GM15510 (cell line): ENCODE results near the gene BTG1.
A peak's percentile ranks its signal among the peaks of the same experiment; 100 is the strongest.

ENCODE experiments used
- POLR2A ChIP-seq: IDR thresholded peaks from 3 replicates; pipeline ENCODE4 v1.6.1; 2011; ENCODE audit warnings: borderline replicate concordance; ENCODE audit not compliant: insufficient read length; ENCODE audit errors: extremely low read depth

The BTG1 gene

DNA sequence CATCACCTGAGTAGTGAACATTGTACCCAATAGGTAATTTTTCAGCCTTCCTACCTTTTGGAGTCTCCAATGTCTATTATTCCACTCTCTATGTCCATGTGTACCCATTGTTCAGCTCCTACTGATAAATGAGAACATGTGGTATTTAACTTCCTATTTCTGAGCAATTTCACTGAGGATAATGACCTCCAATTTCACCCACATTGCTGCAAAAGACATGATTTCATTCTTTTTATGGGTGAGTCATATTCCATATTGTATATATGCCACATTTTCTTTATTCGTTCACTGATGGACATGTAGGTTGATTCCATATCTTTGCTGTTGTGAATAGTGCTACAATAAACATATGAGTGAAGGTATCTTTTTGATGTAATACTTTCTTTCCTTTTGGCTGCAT is 16.4 kb upstream of the BTG1 start:
- no peak for TF ChIP-seq POLR2A

DNA sequence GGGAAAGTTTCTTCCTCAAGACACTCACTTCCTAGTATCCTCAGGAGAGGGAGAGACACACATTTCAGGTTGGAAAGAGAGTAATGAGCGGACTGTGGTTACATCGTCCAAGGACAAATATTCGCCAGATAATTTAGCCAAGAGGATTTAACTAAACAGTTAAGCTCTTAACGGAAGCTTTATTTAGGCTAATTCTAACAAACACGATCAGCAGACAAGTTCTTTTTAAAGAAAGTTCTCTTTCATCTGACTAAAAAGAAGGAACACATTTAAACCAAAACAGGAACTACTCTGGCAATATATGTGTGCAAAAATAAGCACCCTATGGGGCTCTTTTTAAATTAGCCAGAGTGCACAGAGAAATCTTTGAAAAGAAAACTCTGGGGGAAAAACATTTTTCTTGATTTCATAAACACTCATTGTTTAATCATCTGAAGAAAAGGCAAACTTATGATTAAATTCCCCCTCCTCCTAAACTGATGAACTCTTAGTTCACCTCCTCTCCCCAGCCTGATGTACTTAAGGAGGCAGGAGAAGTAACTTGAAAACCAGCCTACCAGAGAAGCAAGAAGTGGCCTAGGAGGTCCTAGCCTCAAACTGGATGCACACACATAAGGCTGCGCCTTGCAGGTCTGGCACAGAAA is 13.3 kb upstream of the BTG1 start:
- no peak for TF ChIP-seq POLR2A

DNA sequence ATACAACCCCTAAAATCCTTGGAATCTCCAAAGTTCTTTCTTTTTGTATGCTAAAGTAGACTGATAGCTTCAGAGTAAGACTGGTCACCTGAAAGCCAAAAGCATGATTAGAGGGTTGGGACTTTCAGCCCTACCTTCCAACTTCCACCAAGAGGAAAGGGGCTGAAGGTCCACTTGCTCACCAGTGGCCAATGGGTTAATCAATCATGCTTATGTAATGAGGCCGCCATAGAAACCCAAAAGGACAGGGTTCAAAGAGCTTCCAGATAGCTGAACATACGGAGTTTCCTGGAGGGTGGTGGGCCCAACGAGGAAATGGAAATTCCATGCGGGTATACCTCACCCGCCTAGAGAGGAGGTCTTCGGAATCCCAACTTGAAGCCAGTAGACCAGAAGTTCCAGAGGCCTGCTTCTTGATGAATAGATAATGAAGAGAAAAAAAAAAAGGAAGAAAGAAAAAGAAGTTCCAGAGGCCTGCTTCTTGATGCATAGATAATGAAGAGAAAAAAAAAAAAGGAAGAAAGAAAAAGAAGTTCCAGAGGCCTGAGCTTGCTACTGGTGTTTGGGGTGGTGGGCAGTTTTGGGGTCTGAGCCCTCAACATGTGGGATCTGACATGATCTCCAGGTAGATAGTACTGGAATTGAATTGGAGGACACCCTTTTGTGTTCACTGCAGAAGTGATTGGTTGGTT is 11.2 kb upstream of the BTG1 start:
- TF ChIP-seq POLR2A = no peak

DNA sequence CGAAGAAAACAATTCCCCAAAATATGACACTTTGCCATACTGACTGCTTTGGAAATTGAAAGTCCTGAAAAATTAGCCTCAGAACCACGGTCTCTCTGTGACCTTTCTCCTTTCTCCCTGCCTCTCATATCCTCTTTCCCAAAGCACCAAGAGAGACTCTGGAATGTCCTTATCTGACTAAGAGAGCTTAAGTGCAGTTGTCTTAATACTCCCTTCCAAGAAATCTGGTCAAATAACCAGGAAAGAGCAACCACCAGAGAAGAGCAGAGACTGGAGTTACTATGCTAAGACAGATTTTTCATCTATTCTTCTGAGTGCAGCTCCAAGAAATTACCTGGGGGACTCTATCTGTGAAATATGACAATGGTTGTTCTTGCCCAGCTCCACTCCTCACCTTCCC is 10.5 kb upstream of the BTG1 start:
- no peak for TF ChIP-seq POLR2A

DNA sequence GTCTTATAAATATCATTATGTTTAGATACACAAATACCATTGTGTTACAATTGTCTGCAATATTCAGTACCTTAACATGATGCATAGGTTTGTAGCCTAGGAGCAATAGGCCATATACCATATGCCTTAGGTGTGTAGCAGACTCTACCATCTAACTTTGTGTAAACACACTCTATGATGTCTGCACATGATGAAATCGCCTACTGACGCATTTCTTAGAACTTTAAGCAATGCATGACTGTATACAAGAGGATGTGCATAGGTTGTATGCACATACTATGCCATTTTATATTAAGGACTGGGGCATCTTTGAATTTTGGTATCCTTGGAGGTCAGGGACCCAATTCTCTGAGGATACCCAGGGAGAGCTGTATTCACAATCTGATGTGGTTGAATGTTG is 10.1 kb upstream of the BTG1 start:
- no peak for TF ChIP-seq POLR2A

DNA sequence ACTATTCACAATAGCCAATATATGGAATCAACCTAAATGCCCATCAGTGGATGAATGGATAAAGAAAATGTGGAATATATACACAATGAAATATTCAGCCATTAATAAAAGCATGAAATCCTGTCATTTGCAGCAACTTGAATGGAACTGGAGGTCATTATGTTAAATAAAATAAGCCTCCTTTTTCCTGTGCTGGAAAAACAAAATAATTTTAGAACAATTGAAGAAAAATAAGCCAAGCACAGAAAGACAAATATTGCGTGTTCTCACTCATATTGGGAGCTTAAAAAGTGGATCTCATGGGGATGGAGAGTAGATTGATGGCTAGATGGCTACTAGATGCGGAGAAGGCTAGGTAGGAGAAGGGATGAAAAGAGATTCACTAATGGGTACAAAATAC is 6.3 kb upstream of the BTG1 start:
- TF ChIP-seq POLR2A = no peak

DNA sequence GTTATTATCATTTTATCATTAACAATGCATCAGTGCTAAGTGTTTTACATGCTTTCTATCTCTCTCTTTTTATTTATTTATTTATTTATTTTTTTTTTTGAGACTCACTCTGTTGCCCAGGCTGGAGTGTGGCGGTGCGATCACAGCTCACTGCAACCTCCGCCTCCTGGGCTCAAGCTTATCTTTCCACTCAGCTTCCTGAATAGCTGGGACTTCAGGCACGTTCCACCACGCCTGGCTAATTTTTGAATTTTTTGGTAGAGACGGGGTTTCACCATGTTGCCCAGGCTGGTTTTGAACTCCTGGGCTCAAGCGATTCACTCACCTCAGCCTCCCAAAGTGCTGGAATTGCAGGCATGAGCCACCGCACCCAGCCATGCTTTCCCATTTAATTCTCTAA is 3.9 kb upstream of the BTG1 start:
- no peak for TF ChIP-seq POLR2A

DNA sequence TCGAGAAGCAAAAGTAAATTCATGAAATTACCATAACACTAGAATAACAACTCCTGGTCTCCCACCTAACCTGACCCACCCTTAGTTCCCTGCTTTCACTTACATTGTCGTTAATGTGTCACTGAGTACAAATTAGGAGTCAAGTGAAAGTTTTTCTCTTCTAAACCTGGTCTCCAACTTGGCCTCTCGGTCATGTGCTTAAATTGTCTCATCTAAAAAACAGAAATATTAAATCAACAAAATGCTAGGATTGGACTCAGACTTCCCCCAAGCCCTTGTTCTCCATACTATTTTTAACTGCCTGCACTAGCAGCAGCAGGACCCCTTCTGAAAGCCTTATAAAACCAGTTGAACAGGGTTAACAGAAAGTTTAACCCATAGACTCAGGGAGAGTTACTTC is 1.8 kb upstream of the BTG1 start:
- TF ChIP-seq POLR2A = no peak

DNA sequence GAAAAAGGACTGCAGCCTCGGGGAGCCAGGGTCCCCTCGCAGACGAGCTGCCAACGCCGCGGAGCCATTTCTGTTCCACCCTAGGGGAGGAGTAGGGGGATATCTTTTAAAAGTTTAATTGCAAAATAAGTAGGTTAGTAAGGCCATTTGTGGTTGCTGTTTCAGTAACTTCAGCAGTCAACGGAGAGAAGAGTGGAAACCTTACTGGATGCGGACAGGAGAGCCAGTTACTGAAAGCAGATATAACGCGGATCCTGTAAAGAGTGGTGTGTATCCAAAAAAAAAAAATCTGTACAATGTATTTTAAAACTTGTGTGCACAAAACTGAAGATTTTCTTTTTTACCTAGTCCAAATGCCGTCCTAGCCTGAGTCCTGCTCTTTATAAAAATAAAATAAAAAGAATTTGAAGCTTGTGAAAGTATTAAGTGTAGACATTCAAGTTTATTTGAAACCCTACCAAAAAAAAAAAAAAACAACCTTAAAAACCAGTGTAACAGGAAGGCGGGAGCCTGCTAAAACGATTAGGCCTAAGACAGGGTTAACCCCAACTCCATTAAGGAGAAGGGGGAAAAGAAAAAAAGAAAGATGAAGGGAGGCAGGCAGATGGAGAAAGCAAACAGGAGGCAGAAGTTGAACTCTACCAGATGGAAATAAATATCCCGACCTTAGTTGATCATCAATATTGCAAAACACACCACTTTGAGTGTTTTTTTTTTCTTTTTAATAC is 1.0 kb upstream of the BTG1 start:
- no peak for TF ChIP-seq POLR2A

DNA sequence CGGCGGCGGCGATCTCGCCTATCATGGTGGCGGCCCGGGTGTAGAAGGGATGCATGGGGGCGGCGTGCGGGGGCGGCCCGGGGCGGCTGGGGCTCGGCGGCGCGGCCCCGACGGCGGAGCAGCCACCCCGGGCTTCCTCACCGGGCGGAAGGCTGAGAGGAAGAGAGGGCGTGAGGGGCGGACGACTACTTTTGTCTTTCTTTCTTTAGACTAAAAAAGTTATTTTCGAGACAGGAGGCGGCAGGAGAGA is 240 bp downstream of the BTG1 start:
- no peak for TF ChIP-seq POLR2A

DNA sequence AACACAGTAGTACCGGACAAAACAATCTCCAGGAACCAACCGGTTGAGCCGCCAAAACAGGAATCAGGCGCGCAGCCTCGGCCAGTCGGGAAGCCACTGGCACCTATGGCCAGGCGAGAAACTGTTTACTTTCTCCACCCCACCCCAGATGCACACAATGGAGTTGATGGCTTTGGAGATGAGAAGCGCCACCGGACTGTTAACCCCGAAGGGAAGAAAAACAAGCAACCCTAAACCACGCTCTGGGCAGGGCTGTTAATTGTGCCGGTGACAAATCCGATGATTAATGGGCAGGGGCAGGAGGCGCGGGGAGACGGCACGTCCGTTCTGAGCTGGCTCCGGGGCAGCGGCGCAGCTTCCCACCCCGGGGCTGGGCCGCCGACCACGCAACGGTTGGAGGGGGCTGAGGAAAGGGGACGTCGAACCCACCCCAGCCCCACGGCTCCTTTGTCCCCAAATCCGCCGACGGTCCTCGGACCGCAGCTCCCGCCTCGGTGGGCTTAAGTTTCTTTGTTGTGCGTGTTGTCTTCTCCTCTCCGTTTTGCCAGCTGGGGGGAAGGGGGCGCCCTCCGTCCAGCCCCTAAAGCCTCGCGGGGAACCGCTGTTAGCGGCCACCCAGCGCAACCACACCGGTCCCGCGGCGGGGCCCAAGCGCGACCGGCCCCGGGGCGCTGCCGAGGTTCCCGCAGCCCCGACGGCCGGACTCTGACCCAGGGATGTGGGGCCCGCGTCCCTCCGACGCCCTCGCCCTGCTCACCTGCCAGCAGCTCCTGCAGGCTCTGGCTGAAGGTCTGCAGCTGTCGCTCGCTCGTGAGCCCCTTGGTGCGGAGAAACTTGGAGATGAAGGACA is 790 bp downstream of the BTG1 start:
- TF ChIP-seq POLR2A = peak; percentile 26

DNA sequence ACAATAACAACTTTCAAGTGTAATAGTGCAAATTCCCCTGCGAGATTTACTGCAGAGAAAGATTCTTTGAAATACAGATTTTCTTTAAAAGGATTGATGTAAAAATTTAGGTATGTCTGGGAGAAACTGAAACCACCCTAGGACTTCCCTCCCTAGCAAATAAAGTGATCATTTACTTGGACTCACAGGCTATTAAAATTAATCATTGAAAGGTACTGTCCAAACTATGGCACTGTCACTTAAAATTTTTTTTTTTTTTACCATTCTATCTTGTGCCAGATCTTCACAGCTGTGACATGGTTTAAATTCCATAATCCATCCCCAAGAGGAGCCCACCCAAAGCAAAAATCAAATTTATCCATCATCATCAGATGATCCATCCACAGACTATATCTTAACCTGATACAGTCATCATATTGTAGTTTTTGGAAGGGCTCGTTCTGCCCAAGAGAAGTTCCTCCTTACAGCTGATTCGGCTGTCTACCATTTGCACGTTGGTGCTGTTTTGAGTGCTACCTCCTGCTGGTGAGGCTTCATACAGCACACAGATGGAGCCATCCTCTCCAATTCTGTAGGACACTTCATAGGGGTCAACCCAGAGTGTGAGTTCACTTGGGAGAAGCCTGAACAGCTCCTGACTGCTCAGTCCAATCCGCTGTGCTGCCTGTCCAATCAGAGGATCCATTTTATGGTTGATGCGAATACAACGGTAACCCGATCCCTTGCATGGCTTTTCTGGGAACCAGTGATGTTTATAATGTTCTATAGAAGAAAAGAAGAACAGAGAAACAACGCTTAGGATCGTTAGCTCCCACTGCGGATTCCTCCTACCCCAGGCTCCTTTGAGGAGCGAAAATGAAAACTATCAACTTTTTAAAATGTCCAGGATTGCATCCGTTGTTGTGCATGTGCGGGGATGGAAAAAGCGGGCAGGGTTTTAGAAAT is 1.7 kb downstream of the BTG1 start:
- TF ChIP-seq POLR2A = peak; percentile 20

DNA sequence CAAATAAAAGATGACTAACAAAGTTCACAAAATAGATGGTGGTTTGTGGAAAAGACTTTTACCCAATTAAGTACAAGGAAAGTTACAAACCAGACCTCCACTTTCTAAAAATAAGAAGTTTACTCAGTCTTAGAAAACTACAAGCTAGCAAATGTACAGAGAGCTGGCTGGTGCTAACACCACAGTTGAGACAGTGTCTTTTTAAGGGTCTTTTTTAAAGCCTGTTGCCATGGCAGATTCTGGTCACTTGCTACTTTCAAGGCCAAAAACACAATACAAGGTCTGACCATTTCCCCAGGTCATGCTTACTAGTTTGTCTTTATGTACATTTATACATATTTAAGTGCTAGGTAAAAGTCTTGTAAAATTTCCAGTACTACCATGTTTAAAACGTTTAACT is 2.4 kb downstream of the BTG1 start:
- peak; percentile 24 for TF ChIP-seq POLR2A

DNA sequence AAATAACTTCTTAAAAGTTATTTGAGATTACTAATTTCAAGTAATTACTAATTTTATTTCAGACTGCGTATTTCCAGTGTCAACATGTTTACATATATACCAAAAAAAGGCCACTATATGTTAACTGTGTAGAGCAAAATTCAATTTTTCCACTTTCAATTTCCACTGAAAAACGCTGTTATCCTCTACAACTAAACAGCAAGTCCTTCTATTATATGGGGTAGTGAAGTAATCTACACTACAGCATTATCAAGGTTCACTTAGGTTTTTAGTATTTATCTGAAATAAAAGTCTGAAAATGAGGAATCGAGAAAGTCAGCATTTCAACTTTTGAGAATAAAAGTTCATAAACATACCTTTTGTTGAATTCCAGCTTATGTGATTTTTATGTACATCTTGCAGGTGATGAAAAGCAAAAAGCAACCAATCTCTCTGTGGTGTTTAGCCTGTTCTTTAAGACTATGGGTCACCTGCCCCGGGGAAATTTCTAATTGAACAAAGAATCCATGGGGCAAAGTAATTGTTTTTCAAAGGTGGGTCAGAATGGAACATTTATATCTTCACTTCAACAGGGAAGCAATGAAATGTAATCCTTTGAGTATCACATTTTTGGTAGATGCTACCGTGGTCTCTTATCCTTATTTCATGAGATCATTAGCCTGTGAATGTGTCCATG is 3.3 kb downstream of the BTG1 start:
- TF ChIP-seq POLR2A = peak; percentile 26
